NT2/D1 (cell line): ENCODE results near the gene CDH9.

ENCODE experiments used
- SUZ12 ChIP-seq: IDR thresholded peaks from 2 replicates; pipeline ENCODE4 v1.6.1; 2011; ENCODE audit not compliant: insufficient read length, insufficient read depth; ENCODE audit errors: extremely low read depth
- YY1 ChIP-seq: IDR thresholded peaks from 2 replicates; pipeline ENCODE4 v1.6.1; 2011; ENCODE audit not compliant: insufficient read length, insufficient read depth
- ZNF274 ChIP-seq: IDR thresholded peaks from 2 replicates; pipeline ENCODE4 v1.6.1; 2011; ENCODE audit warnings: mild to moderate bottlenecking, low read depth, low read length

DNA sequence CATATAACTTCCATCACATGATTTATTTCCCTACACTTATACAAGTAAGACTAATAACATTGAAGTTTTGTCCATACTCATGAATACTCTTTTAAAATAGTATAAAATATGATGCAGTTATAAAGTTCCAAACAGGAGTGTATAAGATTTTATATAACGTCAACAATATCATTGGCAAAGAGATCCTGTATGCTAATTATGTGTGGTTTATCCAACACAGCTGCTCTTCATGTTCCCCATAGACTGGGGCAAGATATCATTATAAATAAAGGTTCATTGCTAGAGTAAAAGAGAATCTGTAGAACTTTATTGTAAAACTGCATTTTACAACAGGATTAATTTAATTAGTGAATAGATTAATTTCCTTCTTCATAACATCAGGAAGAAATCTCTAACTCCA lies 16.9 kb downstream of the CDH9 start:
- TF ChIP-seq ZNF274: no peak
- no peak for TF ChIP-seq YY1
- TF ChIP-seq SUZ12: no peak
